DMS153 treated with DMSO at 0.1 percent for 48 hours (cell line): ENCODE measurements around the gene AFAP1.

Experiments used
- DNase-seq: peaks from one replicate; lab custom pipeline; 2025; ENCODE audit not compliant: unreplicated experiment; lab: John Stamatoyannopoulos, UW

The AFAP1 gene

GRCh38 chr4:7822877-7823276 lies 116.8 kb downstream of the AFAP1 start:
- DNase-seq, result no peak

GRCh38 chr4:7822137-7822505 lies 117.5 kb downstream of the AFAP1 start:
- DNase-seq, result no peak

GRCh38 chr4:7821245-7822136 lies 118.2 kb downstream of the AFAP1 start:
- no peak for DNase-seq

GRCh38 chr4:7820031-7820818 lies 119.4 kb downstream of the AFAP1 start:
- no peak for DNase-seq

- DNase-seq, result no peak
Observed at GRCh38 chr4:7819446-7819845, 120.2 kb downstream of the AFAP1 start.

- no peak for DNase-seq
Observed at GRCh38 chr4:7818399-7818911, 121.2 kb downstream of the AFAP1 start.

- no peak for DNase-seq
Observed at GRCh38 chr4:7817877-7818398, 121.7 kb downstream of the AFAP1 start.

GRCh38 chr4:7816771-7817170 lies 122.9 kb downstream of the AFAP1 start:
- no peak for DNase-seq

- no peak for DNase-seq
Observed at GRCh38 chr4:7815981-7816380, 123.7 kb downstream of the AFAP1 start.

- DNase-seq, result no peak
Observed at GRCh38 chr4:7815562-7815961, 124.1 kb downstream of the AFAP1 start.

- DNase-seq, result no peak
Observed at GRCh38 chr4:7814451-7814850, 125.2 kb downstream of the AFAP1 start.

- no peak for DNase-seq
Observed at GRCh38 chr4:7813674-7814073, 126.0 kb downstream of the AFAP1 start.

- no peak for DNase-seq
Observed at GRCh38 chr4:7812921-7813320, 126.7 kb downstream of the AFAP1 start.

GRCh38 chr4:7812231-7812857 lies 127.3 kb downstream of the AFAP1 start:
- no peak for DNase-seq

GRCh38 chr4:7811536-7812191 lies 128.0 kb downstream of the AFAP1 start:
- DNase-seq, result no peak

GRCh38 chr4:7810783-7811535 lies 128.7 kb downstream of the AFAP1 start:
- DNase-seq, result no peak

- DNase-seq, result no peak
Observed at GRCh38 chr4:7808752-7809151, 130.9 kb downstream of the AFAP1 start.

GRCh38 chr4:7808181-7808580 lies 131.5 kb downstream of the AFAP1 start:
- no peak for DNase-seq

GRCh38 chr4:7807351-7807921 lies 132.2 kb downstream of the AFAP1 start:
- DNase-seq, result no peak
